Activated CD8-positive, alpha-beta T cell treated with anti-CD3 and anti-CD28 coated beads, Interleukin-2, amount 10 ng/mL, durations not matched to agents 7 days and 5 days (primary cell): ENCODE results near the gene MGME1. TPM values are rescaled to one million over a fixed set of nuclear protein-coding genes. Genes with fewer than 3 reads are reported as not detected.
A peak's percentile ranks its signal among the peaks of the same experiment; 100 is the strongest.

Experiments used
- ATAC-seq: fragments of 150-1000 bp; cut with Tn5 transposase; one replicate; pipeline ENCODE4 v1.10.0; 2021; ENCODE audit warnings: moderate library complexity
- CTCF ChIA-PET: fragments of 350-600 bp; sonication (Branson Sonifier 250); formaldehyde crosslinking; loops from one replicate; lab custom pipeline; 2021; ENCODE audit warnings: antibody characterized with exemption; lab: Charles Lee
- POLR2A ChIA-PET: fragments of 350-600 bp; sonication (Branson Sonifier 250); formaldehyde crosslinking; loops from one replicate; lab custom pipeline; 2021; ENCODE audit warnings: antibody characterized with exemption; lab: Charles Lee
- DNase-seq: peaks from one replicate; pipeline ENCODE4 v3.0.0-alpha.2; 2020
- H3K27ac Mint-ChIP-seq: one replicate; pipeline ENCODE4 v1.8.0; 2021; ENCODE audit warnings: mild to moderate bottlenecking, mixed read lengths
- H3K27me3 Mint-ChIP-seq: one replicate; pipeline ENCODE4 v1.8.0; 2021; ENCODE audit warnings: low read depth, mixed read lengths
- H3K36me3 Mint-ChIP-seq: one replicate; pipeline ENCODE4 v1.8.0; 2021; ENCODE audit warnings: low read depth, mixed read lengths
- H3K4me1 Mint-ChIP-seq: one replicate; pipeline ENCODE4 v1.8.0; 2021; ENCODE audit warnings: low read depth, mixed read lengths
- H3K4me3 Mint-ChIP-seq: one replicate; pipeline ENCODE4 v1.8.0; 2021; ENCODE audit warnings: mild to moderate bottlenecking, mixed read lengths
- H3K9me3 Mint-ChIP-seq: one replicate; pipeline ENCODE4 v1.8.0; 2022; ENCODE audit warnings: mixed read lengths; ENCODE audit not compliant: insufficient read depth
- total RNA-seq, 2 experiments: library from RNA; stranded (reverse); gene quantifications; one replicate each; pipeline ENCODE4 v1.2.3, GENCODE V29; 2021

The MGME1 gene
- total RNA-seq, 2 experiments from 2014 or later: 39.4 to 46.9 TPM

DNA sequence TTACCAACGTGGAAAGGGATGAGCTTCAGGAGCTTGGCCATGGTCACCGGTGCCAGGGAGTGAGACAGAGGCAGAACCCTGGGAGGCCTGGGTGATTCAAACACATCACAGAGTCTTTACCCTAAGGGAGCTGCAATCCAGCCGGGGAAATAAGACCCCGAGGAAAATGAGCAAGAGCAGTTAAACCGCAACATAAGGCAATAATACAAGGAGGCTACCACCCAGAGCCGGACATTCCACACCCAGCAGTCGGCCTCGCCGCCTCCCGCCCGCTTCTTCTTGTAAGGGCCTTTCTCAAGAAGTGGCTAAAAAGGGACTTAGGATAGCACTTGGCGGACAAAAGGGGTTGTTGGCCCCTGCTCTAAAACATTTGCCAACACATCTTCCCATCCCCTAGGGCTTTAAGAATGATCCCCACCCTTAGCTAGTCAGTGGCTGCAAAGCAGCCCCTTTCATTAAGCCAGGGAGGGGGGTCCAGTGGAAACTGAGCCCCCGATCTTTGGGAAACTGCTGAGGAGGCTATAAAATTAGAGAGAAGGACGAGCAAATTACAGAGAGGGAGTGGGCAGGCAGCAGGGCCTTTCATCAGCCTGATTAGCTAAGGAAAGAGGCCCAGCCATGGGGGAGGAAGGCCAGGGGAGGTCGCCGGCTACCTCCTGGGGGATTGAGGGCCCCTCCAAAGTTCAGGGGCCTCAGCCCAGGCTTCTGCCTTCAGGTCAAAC, 34.5 kb upstream of the MGME1 start:
- ATAC-seq (no peak), DNase-seq (no peak)
- H3K27me3 Mint-ChIP-seq: no peaks in the 10 kb centered on the region
- H3K4me1 Mint-ChIP-seq: peaks cover 9% of the 10 kb centered on the region
- ChIA-PET CTCF (no interaction called here), POLR2A (no interaction called here)
- no peak overlapping the region for H3K4me3 Mint-ChIP-seq
- no peaks in the 10 kb centered on the region for H3K36me3 Mint-ChIP-seq
- no peak overlapping the region for H3K27ac Mint-ChIP-seq
- H3K9me3 Mint-ChIP-seq: no peaks in the 10 kb centered on the region

DNA sequence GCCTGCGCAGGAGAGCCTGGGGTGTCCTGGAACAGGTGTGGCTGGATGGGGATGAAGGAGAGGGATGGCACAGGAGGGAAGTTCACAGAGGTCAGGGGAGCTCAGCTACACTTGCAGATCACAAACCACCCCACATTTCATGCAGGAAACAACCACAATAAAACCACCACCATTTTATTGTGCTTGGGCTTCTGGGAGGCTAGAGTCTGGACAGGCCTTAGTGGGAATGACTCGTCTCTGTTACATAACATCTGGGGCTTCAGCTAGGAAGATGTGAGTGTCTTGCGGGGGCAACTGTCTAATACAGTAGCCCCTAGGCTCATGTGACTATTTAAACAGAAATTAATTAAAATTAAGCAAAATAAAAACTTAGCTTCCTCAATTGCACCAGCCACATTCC, 33.6 kb upstream of the MGME1 start:
- Mint-ChIP-seq H3K4me3 (no peak overlapping the region), H3K9me3 (no peaks in the 10 kb centered on the region), H3K27ac (no peak overlapping the region), H3K27me3 (no peaks in the 10 kb centered on the region), H3K4me1 (peaks cover 17% of the 10 kb centered on the region), H3K36me3 (peaks cover 2% of the 10 kb centered on the region)
- ATAC-seq (no peak), DNase-seq (no peak)
- CTCF ChIA-PET: no interaction called here
- POLR2A ChIA-PET: no interaction called here

DNA sequence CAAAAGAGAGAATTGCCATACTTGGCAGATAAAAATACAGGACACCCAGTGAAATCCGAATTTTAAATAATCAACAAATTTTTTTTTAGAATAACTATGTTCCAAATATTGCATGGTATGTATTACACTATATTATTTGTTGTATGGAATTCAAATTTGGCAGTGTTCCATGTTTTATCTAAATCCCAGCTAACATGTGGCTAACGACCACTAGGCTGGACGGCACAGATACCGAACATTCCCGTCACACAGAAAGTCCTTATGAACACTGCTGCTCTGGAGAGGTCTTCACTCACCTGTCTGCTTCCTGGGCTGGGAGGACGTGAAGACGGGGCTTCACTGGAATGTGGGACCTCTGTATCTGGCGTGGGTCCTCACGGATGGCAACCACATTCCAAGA, 33.1 kb upstream of the MGME1 start:
- CTCF ChIA-PET: no interaction called here
- POLR2A ChIA-PET: no interaction called here
- H3K27ac Mint-ChIP-seq: no peak overlapping the region
- no peaks in the 10 kb centered on the region for H3K9me3 Mint-ChIP-seq
- ATAC-seq (no peak), DNase-seq (no peak)
- H3K4me1 Mint-ChIP-seq: peaks cover 23% of the 10 kb centered on the region
- peaks cover 7% of the 10 kb centered on the region for H3K36me3 Mint-ChIP-seq
- no peak overlapping the region for H3K4me3 Mint-ChIP-seq
- no peaks in the 10 kb centered on the region for H3K27me3 Mint-ChIP-seq

DNA sequence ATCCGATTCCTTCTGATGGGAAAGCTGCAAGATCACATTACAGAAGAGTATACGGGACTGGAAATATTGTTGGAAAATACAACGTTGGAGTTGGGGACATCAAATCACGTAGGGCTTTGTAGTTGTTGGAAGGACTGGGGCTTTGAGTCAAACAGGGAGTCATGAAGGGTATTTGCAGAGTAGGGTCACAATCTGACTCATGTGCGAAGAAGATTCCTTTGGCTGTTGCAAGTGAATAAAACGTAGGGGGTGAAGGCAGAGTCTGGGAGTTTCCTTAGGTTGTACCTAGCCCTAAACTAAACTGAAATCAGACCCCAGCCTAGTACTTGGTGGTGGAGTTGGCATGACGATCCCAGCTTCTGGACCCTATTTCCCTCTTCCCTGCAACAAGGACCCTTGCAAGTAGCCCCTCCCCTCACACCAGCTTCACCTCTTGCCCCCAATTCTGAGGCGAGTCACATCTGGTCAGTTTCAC, 32.5 kb upstream of the MGME1 start:
- CTCF ChIA-PET: interaction anchor here (1.6 to 3.3 kb wide), 2 partner anchors 60 to 400 kb away, joined by 3 to 22 read pairs; no protein-coding TSS in a partner anchor
- ATAC-seq (no peak), DNase-seq (no peak)
- Mint-ChIP-seq H3K9me3 (no peaks in the 10 kb centered on the region), H3K27me3 (no peaks in the 10 kb centered on the region), H3K36me3 (peaks cover 12% of the 10 kb centered on the region), H3K4me3 (no peak overlapping the region), H3K4me1 (peaks cover 25% of the 10 kb centered on the region), H3K27ac (no peak overlapping the region)
- POLR2A ChIA-PET: no interaction called here

DNA sequence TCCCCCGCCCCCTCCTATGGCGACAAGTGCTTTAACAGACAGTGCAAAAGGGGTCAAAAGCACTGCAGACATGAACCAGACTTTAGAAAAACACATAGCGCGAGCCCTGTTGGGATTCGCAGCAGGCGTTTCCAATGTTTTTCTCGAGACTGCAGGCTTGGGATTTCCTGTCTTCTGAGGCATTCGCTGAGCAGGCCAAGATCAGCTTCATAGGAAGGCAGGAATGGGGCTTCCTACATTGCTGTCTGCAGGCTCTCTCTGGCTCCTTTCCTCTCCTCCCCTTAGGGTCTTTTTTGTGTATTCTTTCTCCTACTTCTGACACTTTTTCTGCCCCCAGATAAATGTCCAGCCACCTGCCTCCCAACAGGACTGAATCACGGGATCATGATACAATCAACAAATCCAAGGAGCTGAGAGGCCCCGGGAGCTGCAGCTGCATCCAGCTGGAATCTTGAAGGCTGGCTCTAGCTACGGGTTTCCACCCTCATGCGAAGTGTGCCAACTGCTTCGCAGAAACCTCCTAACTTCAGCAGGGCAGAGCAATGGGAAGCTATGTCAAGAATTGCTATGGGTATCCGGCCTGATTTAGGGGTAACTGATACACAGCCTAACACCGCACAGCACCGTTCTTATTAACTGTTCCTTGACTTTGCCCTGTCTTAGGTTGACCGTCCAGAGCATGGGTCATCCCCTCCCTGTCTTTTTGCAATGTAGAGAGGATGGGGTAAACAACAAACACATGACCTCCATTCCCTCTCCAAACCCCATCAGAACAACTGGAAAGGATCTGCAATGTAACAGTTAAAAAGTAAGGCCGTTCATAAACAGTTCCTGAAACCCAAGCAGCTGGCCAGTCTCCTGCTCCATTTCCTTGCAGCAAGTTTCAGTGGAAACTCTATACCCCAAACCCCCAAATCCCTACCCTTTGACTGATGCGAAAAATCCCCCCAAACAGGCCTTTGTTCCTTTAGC, 31.8 kb upstream of the MGME1 start:
- no peak overlapping the region for H3K27ac Mint-ChIP-seq
- H3K4me3 Mint-ChIP-seq: no peak overlapping the region
- no peak for ATAC-seq
- no peaks in the 10 kb centered on the region for H3K27me3 Mint-ChIP-seq
- peaks cover 25% of the 10 kb centered on the region for H3K4me1 Mint-ChIP-seq
- H3K9me3 Mint-ChIP-seq: no peaks in the 10 kb centered on the region
- ChIA-PET POLR2A (no interaction called here), CTCF (interaction anchor here (1.1 to 4.6 kb wide), 7 partner anchors 9 to 406 kb away, joined by 3 to 33 read pairs (median 6); partner anchors contain the start of genes BFSP1 and RRBP1)
- no peak for DNase-seq
- peaks cover 18% of the 10 kb centered on the region for H3K36me3 Mint-ChIP-seq

DNA sequence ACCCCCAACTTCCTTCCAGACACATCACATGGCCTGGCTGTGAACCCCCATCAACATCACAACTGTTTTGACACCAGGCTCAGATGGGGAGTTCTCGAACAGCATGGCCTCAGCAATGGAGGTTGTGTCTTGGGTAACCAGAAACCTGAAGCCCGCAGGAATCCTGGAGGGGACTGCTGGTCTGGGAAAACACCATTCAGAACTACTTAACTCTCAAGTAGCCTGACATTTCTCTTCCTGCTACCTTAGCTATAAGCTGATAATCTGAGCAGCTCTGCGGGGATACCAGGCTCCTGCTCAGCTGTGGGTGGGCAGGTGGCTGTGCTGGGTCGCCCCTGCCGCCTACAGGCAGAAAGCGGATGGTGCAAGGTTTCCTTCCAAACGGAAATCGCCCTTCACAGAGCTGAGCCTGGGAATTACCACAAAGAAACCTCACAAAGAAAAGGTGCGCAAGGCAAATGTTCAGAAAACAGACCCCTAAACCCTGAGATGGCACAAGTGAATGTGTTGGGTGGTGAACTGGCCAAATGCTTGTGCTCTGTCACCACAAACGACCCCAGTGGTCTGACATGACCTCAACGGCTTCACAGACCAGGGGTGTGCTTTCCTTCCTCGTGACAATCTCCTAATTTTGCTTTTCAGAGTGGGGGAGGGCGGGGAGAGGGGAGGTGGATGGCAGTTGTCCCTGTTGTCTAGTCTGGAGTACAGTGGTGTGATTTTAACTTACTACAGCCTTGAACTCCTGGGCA, 29.8 kb upstream of the MGME1 start:
- peaks cover 28% of the 10 kb centered on the region for H3K4me1 Mint-ChIP-seq
- H3K27ac Mint-ChIP-seq: peak overlapping the region; percentile 66
- H3K4me3 Mint-ChIP-seq: no peak overlapping the region
- H3K27me3 Mint-ChIP-seq: no peaks in the 10 kb centered on the region
- POLR2A ChIA-PET: interaction anchor here (1.2 to 1.3 kb wide), 2 partner anchors 16 to 30 kb away, joined by 3 to 4 read pairs; partner anchors contain the start of genes MGME1 and SNX5
- no peaks in the 10 kb centered on the region for H3K9me3 Mint-ChIP-seq
- H3K36me3 Mint-ChIP-seq: peaks cover 36% of the 10 kb centered on the region
- ATAC-seq (peak; percentile 82), DNase-seq (peak; percentile 74)
- CTCF ChIA-PET: interaction anchor here (0.6 to 4.6 kb wide), 23 partner anchors 10 to 434 kb away, joined by 3 to 33 read pairs (median 6); partner anchors contain the start of genes BFSP1, RRBP1 and SNX5

DNA sequence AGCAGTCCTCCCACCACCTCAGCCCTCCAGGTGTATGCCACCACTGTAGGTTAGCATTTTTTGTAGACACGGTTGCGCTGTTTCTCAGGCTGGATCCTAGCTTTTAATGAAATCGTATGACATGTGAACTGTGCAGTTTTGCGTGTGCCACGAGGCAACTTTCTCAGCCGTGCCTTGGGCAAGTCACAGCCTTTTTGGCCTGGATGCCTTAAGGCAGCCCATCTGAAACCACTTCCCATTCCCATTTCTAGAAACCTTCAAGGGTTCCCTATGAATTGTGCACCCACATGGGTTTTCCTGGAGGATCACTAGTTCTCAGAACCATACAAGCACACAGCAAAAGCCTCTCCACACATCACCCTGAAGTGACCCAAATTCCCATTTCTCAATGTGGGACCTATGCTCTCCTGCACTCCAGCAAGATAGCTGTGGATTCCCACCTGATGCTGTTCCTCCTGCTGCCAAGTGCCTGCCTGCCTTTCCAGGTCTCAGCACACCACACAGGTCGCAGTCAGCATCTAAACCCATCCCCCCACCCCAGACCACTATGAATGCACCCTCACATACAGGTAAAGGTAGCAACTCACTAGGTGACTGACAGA, 29.1 kb upstream of the MGME1 start:
- Mint-ChIP-seq H3K4me3 (no peak overlapping the region), H3K4me1 (peaks cover 28% of the 10 kb centered on the region), H3K27ac (peak overlapping the region; percentile 66), H3K36me3 (peaks cover 40% of the 10 kb centered on the region), H3K27me3 (no peaks in the 10 kb centered on the region), H3K9me3 (no peaks in the 10 kb centered on the region)
- DNase-seq (no peak), ATAC-seq (peak; percentile 40)
- CTCF ChIA-PET: interaction anchor here (0.6 to 4.6 kb wide), 18 partner anchors 9 to 434 kb away, joined by 3 to 33 read pairs (median 8); partner anchors contain the start of genes BFSP1, RRBP1 and SNX5
- POLR2A ChIA-PET: interaction anchor here (1.2 to 1.3 kb wide), 2 partner anchors 16 to 29 kb away, joined by 3 to 4 read pairs; partner anchors contain the start of genes MGME1 and SNX5

DNA sequence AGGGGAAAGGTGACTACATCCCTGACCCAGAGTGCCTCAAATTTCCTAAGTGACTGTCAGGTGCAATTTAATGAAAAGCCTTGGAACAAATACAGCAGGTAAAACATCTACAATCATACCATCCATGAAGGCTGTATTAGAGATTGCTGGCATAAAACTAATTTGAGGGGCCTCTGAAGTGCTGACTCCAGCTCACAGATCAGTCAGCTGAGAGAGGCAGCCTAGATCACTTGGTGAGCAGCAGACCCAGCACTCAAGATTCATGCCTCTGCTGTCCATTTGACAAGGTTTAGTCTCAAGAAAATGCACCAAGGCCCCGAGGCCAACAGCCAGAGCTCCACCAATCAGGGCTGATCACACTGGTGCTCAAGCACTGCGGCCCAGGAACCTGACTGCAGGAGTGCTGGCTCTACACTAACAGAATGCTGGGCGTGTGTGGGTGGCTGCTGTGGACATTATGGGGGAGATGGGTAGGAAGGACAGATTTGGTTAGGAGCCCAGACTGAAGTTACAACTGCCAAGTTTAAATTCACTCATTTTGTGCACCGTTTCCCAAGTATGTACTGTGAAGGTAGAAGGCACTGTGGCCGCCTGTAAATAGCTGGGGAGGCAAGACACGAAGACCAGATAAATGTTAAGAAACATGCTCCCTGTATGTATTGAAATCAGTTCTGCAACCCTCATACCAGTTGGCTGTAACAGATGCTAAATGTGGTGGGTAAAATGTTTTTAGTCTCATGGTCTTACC, 28.4 kb upstream of the MGME1 start:
- ATAC-seq (no peak), DNase-seq (no peak)
- Mint-ChIP-seq H3K27ac (peak overlapping the region; percentile 66), H3K4me1 (peaks cover 25% of the 10 kb centered on the region), H3K36me3 (peaks cover 47% of the 10 kb centered on the region), H3K4me3 (no peak overlapping the region), H3K9me3 (no peaks in the 10 kb centered on the region), H3K27me3 (no peaks in the 10 kb centered on the region)
- POLR2A ChIA-PET: interaction anchor here (1.3 kb wide), 1 partner anchor 15 kb away, joined by 4 read pairs; no protein-coding TSS in a partner anchor
- CTCF ChIA-PET: interaction anchor here (0.7 to 4.6 kb wide), 3 partner anchors 22 to 259 kb away, joined by 3 to 33 read pairs (median 8); partner anchors contain the start of genes RRBP1 and SNX5

DNA sequence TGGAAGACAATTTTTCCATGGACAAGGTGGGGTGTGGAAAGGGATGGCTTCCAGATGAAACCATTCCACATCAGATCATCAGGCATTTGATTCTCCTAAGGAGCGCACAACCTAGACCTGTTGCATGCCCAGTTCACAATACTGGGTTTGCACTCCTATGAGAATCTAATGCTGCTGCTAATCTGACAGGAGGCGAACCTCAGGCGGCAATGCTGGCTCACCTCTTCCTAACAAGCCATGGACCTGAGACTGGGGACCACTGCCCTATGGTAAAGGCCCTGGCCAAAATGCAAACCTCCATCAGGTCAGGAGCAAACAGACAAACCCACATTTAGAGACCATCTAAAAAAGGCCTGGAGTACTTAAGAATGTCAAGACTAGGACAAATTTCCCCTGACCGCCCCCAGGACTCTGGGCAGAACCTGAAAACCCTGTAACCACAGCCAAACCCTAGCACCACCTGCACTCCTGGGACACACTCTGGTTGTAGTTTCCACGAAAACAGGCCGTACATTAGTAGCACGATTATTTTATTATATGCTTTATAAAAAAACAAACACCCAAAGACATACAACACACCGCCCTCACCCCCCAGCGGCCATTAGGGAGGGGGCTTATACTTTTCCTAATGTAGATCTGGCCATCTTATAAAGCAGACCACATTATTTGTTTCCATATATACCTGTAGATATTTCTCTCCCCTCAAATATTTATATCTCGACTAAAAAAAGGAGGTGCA, 27.6 kb upstream of the MGME1 start:
- Mint-ChIP-seq H3K27ac (no peak overlapping the region), H3K9me3 (no peaks in the 10 kb centered on the region), H3K4me3 (no peak overlapping the region), H3K36me3 (peaks cover 55% of the 10 kb centered on the region), H3K4me1 (peaks cover 25% of the 10 kb centered on the region), H3K27me3 (no peaks in the 10 kb centered on the region)
- DNase-seq: no peak
- no peak for ATAC-seq
- CTCF ChIA-PET: interaction anchor here (2.0 to 4.6 kb wide), 2 partner anchors 259 to 436 kb away, joined by 6 to 33 read pairs; partner anchors contain the start of gene RRBP1
- POLR2A ChIA-PET: no interaction called here

DNA sequence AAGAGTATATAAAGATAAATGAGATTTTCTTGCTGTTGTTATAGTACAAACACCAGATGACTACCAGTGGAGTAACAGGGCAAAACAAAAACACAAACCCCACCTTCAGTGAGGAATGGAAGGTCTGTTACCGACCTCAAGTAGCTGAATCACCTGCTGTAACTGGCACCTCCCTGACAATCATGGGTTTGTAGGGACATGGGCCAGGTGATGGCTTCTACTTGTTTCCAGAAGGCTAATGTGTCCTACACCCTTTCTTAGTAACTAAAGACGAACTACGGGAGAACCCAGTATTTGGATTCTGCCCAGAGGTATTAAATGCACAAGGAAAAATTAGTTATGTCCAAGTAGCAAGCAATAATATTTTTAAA, 27.0 kb upstream of the MGME1 start:
- CTCF ChIA-PET: interaction anchor here (2.0 kb wide), 1 partner anchor 437 kb away, joined by 6 read pairs; no protein-coding TSS in a partner anchor
- Mint-ChIP-seq H3K4me1 (peaks cover 25% of the 10 kb centered on the region), H3K36me3 (peaks cover 61% of the 10 kb centered on the region), H3K27me3 (no peaks in the 10 kb centered on the region), H3K4me3 (no peak overlapping the region), H3K27ac (no peak overlapping the region), H3K9me3 (no peaks in the 10 kb centered on the region)
- ATAC-seq: no peak
- POLR2A ChIA-PET: no interaction called here
- no peak for DNase-seq
